Measurements from ENCODE around the gene ZNF683.

Gene ZNF683

DNA sequence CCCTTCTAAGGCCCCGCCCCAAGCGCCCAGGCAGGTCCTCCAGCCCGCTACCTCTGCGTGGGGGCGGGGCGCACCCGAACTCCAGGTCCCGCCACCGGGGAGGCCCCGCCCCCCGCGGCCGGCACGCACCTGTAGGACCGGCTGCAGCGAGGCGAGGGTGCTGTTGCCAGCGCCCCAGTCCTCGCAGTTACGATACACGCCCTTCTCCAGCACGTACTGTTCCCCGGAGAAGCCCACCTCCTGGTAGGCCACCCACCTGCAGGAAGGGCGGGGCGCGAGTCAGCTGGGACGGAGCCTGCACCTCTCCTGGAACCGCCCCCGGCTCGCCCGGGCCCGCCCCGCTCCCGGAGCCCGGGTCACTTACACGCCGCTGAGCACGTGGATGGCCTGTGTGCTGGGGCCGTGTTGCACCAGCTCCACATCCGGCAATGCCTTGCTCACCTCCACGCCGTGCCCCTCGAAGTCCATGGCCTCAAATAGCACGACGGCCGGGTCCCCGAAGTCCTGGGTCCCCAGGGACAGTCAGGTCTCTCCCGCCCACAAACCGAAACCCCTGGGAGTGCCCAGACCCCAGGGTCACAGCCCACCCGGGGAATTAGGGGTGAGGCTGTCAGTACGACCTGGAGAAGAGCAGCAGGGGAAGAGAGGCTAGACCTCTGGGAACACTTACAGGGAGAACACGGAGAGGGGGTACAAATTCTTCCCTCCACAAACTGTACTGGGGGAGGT, 35.9 kb downstream of the ZNF683 start (continued):
- TF ChIP-seq, protein P1, sequence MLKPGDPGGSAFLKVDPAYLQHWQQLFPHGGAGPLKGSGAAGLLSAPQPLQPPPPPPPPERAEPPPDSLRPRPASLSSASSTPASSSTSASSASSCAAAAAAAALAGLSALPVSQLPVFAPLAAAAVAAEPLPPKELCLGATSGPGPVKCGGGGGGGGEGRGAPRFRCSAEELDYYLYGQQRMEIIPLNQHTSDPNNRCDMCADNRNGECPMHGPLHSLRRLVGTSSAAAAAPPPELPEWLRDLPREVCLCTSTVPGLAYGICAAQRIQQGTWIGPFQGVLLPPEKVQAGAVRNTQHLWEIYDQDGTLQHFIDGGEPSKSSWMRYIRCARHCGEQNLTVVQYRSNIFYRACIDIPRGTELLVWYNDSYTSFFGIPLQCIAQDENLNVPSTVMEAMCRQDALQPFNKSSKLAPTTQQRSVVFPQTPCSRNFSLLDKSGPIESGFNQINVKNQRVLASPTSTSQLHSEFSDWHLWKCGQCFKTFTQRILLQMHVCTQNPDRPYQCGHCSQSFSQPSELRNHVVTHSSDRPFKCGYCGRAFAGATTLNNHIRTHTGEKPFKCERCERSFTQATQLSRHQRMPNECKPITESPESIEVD (tag by site-specific recombination; IDR thresholded peaks at IDR 0.05) = no peak
- no peak for TF ChIP-seq ZNF660 (tag by site-specific recombination; IDR thresholded peaks at IDR 0.05)
- TF ChIP-seq, protein P2, sequence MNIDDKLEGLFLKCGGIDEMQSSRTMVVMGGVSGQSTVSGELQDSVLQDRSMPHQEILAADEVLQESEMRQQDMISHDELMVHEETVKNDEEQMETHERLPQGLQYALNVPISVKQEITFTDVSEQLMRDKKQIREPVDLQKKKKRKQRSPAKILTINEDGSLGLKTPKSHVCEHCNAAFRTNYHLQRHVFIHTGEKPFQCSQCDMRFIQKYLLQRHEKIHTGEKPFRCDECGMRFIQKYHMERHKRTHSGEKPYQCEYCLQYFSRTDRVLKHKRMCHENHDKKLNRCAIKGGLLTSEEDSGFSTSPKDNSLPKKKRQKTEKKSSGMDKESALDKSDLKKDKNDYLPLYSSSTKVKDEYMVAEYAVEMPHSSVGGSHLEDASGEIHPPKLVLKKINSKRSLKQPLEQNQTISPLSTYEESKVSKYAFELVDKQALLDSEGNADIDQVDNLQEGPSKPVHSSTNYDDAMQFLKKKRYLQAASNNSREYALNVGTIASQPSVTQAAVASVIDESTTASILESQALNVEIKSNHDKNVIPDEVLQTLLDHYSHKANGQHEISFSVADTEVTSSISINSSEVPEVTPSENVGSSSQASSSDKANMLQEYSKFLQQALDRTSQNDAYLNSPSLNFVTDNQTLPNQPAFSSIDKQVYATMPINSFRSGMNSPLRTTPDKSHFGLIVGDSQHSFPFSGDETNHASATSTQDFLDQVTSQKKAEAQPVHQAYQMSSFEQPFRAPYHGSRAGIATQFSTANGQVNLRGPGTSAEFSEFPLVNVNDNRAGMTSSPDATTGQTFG (tag by site-specific recombination; IDR thresholded peaks at IDR 0.05; ENCODE audit: borderline replicate concordance) = no peak
- TF ChIP-seq, protein P3, sequence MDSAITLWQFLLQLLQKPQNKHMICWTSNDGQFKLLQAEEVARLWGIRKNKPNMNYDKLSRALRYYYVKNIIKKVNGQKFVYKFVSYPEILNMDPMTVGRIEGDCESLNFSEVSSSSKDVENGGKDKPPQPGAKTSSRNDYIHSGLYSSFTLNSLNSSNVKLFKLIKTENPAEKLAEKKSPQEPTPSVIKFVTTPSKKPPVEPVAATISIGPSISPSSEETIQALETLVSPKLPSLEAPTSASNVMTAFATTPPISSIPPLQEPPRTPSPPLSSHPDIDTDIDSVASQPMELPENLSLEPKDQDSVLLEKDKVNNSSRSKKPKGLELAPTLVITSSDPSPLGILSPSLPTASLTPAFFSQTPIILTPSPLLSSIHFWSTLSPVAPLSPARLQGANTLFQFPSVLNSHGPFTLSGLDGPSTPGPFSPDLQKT (IDR thresholded peaks at IDR 0.05; ENCODE audit: borderline replicate concordance, low read depth, low read length) = no peak
- TF ChIP-seq ZNF677 (tag by site-specific recombination; IDR thresholded peaks at IDR 0.05) = no peak
- 0 out of 2 replicates have a peak, but pooled peaks have one; percentile 31 for TF ChIP-seq OSR2 (tag by site-specific recombination; IDR thresholded peaks at IDR 0.05)
- no peak for TF ChIP-seq ZNF596 (tag by site-specific recombination; IDR thresholded peaks at IDR 0.05)
- TF ChIP-seq ZNF112 (tag by site-specific recombination; IDR thresholded peaks at IDR 0.05) = no peak
- no peak for TF ChIP-seq ZNF658 (tag by site-specific recombination; IDR thresholded peaks at IDR 0.05)
- TF ChIP-seq, protein P4, sequence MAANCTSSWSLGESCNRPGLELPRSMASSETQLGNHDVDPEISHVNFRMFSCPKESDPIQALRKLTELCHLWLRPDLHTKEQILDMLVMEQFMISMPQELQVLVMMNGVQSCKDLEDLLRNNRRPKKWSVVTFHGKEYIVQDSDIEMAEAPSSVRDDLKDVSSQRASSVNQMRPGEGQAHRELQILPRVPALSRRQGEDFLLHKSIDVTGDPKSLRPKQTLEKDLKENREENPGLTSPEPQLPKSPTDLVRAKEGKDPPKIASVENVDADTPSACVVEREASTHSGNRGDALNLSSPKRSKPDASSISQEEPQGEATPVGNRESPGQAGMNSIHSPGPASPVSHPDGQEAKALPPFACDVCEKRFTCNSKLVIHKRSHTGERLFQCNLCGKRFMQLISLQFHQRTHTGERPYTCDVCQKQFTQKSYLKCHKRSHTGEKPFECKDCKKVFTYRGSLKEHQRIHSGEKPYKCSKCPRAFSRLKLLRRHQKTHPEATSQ (tag by site-specific recombination; IDR thresholded peaks at IDR 0.05) = no peak
- no peak for TF ChIP-seq SALL2 (tag by site-specific recombination; IDR thresholded peaks at IDR 0.05; ENCODE audit: borderline replicate concordance)
- 0 out of 2 replicates have a peak, but pooled peaks have one; percentile 27 for TF ChIP-seq ZIC2 (tag by site-specific recombination; IDR thresholded peaks at IDR 0.05)
- TF ChIP-seq, protein P5, sequence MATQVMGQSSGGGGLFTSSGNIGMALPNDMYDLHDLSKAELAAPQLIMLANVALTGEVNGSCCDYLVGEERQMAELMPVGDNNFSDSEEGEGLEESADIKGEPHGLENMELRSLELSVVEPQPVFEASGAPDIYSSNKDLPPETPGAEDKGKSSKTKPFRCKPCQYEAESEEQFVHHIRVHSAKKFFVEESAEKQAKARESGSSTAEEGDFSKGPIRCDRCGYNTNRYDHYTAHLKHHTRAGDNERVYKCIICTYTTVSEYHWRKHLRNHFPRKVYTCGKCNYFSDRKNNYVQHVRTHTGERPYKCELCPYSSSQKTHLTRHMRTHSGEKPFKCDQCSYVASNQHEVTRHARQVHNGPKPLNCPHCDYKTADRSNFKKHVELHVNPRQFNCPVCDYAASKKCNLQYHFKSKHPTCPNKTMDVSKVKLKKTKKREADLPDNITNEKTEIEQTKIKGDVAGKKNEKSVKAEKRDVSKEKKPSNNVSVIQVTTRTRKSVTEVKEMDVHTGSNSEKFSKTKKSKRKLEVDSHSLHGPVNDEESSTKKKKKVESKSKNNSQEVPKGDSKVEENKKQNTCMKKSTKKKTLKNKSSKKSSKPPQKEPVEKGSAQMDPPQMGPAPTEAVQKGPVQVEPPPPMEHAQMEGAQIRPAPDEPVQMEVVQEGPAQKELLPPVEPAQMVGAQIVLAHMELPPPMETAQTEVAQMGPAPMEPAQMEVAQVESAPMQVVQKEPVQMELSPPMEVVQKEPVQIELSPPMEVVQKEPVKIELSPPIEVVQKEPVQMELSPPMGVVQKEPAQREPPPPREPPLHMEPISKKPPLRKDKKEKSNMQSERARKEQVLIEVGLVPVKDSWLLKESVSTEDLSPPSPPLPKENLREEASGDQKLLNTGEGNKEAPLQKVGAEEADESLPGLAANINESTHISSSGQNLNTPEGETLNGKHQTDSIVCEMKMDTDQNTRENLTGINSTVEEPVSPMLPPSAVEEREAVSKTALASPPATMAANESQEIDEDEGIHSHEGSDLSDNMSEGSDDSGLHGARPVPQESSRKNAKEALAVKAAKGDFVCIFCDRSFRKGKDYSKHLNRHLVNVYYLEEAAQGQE (tag by site-specific recombination; IDR thresholded peaks at IDR 0.05) = no peak
- no peak for TF ChIP-seq ZNF391 (tag by site-specific recombination; IDR thresholded peaks at IDR 0.05; ENCODE audit: borderline replicate concordance, low read depth)
- no peak for TF ChIP-seq ZNF707 (tag by site-specific recombination; IDR thresholded peaks at IDR 0.05)
- no peak for TF ChIP-seq TCF7L2 (IDR thresholded peaks at IDR 0.05; ENCODE audit: borderline replicate concordance, low read depth, low read length)
- TF ChIP-seq ZNF175 (tag by site-specific recombination; IDR thresholded peaks at IDR 0.05) = no peak
- no peak for TF ChIP-seq ZNF777 (tag by site-specific recombination; IDR thresholded peaks at IDR 0.05; ENCODE audit: borderline replicate concordance)
- TF ChIP-seq ZNF324 (tag by site-specific recombination; IDR thresholded peaks at IDR 0.05) = no peak
- TF ChIP-seq ZNF701 (tag by site-specific recombination; IDR thresholded peaks at IDR 0.05) = no peak
- no peak for TF ChIP-seq ZNF174 (tag by site-specific recombination; IDR thresholded peaks at IDR 0.05)
- TF ChIP-seq ZNF223 (tag by site-specific recombination; IDR thresholded peaks at IDR 0.05) = no peak
- TF ChIP-seq, protein P6, sequence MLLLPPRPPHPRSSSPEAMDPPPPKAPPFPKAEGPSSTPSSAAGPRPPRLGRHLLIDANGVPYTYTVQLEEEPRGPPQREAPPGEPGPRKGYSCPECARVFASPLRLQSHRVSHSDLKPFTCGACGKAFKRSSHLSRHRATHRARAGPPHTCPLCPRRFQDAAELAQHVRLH (tag by site-specific recombination; IDR thresholded peaks at IDR 0.05) = no peak
- TF ChIP-seq ZNF473 (tag by site-specific recombination; IDR thresholded peaks at IDR 0.05) = no peak
- TF ChIP-seq ZNF626 (tag by site-specific recombination; IDR thresholded peaks at IDR 0.05) = no peak
- TF ChIP-seq, protein P7, sequence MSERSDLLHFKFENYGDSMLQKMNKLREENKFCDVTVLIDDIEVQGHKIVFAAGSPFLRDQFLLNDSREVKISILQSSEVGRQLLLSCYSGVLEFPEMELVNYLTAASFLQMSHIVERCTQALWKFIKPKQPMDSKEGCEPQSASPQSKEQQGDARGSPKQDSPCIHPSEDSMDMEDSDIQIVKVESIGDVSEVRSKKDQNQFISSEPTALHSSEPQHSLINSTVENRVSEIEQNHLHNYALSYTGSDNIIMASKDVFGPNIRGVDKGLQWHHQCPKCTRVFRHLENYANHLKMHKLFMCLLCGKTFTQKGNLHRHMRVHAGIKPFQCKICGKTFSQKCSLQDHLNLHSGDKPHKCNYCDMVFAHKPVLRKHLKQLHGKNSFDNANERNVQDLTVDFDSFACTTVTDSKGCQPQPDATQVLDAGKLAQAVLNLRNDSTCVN (tag by site-specific recombination; optimal IDR thresholded peaks at IDR 0.05) = peak; percentile 61
